HG02798 (cell line): Measurements from ENCODE around the gene BICRA.
"Not testable (repeated sequence)": the region's sequence is repeated elsewhere in the genome, so short reads cannot be mapped to it uniquely, and the experiment has no call there.

ENCODE experiments used
- ATAC-seq: cut with Tn5 transposase; IDR thresholded peaks from one replicate; pipeline ENCODE4 v1.9.1; 2021; ENCODE audit warnings: mild to moderate bottlenecking; ENCODE audit not compliant: unreplicated experiment, poor library complexity

The BICRA gene

GRCh38 chr19:47658431-47659348, 49.8 kb downstream of the BICRA start:
- no peak for ATAC-seq

DNA sequence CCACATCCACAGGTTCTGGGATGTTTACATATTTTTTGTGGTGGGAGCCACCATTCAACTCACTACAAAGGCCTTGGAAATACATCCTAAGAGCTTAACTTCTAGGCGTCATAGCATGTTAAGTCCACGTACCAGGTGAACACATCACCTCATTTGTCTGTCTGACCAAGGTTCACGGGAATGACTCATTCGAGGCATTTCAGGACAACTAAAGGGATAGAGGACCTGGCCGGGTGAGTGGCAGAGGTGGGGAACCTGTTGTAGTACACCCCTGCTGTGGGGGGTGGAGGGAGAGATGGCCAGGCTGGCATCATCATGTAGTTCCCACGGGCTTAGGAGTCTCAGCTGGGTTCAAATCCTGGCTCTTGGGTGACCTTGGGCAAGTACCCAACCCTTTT, 51.5 kb downstream of the BICRA start:
- ATAC-seq = no peak

DNA sequence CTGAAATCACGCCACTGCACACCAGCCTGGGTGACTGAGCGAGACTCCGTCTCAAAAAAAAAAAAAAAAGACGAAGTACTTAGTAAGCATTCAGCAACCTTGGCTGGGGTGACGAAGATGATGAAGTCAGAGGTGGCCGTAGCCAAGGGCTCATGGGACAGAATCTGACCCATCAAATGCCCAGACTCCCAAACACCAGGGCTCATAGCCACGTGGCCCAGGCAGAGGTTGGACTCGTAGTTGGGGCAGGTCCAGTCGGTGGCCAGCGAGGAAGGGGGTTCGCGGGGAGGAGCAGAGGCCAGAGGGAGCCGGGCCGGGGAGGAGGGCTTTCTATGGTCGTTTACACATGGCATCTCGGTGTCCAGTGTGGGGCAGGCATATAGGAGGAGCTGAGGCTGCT, 52.2 kb downstream of the BICRA start:
- ATAC-seq = no peak

DNA sequence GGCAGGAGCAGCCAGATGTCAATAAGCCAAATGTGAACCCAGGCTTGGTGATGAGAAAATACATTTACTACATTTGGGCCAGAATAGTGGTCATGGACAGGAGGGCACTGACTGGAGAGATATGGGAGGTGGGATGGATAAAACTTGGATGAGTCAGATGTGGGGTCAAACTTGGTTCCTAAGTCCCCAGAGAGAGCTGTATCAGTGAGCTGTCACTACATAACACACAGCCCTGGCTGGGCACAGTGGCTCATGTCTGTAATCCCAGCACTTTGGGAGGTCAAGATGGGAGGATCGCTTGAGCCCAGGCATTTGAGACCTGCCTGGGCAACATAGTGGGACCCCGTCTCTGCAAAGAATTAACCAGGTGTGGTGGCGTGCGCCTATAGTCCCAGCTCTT, 52.7 kb downstream of the BICRA start:
- ATAC-seq = no peak

- no peak for ATAC-seq
Observed at GRCh38 chr19:47663435-47663910, 54.5 kb downstream of the BICRA start.

DNA sequence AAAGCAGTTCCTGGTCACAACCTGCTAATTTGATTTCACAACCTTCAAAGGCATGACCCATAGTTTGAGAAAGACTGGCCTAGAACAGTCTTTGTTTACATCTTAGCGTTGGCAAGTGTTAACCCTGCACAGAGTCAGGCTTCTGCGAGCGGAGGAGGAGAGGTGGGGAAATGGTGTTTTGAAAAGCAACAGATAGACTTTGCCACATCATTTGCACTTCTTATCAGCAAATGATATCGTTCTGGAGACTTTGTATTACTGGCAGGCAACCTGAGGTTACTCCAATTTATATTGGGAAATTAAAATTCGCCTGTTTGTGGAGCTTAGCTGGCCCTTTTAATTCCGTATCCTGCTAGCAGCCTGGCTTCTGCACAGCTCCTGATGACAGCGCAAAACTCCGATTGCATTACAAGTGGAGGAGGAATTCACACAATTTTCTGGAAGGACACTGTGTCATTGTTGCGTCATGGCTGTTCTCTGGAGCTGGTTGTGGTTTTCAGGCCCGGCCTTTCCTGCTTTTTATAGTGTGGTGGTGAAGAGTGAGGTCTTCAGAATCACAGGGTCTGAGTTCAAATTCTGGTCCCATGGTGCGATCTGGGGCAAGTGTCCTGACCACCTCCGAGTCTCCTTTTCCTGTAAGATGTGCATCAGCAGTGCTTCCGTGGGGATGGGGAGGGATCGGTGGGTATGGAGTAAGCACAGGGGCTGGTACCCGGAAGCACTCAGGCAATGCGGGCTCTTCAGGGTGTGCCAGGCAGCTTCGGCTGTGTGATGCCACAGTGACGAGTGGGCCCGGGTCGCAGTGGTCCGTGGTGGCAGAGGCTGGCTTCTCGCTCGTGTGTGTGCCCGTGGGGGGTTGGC, 55.2 kb downstream of the BICRA start:
- no peak for ATAC-seq

DNA sequence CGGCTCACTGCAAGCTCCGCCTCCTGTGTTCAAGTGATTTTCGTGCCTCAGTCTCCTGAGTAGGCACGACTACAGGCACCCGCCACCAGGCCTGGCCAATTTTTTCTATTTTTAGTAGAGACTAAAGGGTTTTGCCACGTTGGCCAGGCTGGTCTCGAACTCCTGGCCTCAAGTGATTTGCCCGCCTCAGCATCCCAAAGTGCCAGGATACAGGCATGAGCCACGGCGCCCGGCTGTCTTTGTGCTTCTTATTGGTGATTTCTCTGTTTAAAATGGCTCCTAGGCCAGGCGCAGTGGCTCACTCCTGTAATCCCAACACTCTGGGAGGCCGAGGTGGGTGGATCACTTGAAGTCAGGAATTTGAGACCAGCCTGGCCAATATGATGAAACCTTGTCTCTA, 59.6 kb downstream of the BICRA start:
- not testable (repeated sequence) for ATAC-seq

- no peak for ATAC-seq
Observed at GRCh38 chr19:47670736-47671135, 61.8 kb downstream of the BICRA start.

DNA sequence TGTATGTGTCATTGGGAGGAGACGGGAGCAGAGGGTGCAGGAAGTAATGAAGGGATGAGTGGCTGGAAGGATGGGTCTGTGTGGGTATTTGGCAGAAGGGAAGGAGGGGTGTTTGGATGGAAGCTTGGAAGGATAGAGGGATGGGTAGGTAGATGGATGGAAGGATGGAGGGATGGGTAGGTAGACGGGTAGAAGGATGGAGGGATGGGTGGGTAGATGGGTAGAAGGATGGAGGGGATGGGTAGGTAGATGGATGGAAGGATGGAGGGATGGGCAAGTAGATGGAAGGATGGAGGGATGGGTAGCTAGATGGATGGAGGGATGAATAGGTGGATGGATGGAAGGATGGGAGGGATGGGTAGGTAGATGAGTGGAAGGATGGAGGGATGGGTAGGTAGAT, 62.6 kb downstream of the BICRA start:
- no peak for ATAC-seq

GRCh38 chr19:47673426-47673825, 64.5 kb downstream of the BICRA start:
- ATAC-seq = no peak

DNA sequence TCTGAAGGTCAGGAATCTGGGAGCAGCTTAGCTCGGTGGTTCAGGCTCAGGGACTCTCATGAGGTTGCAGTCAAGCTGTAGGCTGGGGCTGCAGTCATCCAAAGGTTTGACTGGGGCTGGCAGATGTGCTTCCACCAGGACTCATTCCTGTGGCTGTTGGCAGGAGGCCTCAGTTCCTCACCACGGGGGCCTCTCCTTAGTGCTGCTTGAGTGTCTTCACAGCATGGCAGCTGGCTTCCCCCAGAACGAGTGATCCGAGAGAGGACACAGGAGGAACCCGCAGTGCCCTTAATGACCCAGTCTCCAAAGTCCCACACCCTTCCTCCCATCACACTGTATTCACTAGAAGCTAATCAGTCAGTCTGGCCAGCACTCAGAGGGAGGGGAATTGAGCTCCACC, 65.6 kb downstream of the BICRA start:
- no peak for ATAC-seq

- ATAC-seq = no peak
Observed at GRCh38 chr19:47675271-47675670, 66.3 kb downstream of the BICRA start.

DNA sequence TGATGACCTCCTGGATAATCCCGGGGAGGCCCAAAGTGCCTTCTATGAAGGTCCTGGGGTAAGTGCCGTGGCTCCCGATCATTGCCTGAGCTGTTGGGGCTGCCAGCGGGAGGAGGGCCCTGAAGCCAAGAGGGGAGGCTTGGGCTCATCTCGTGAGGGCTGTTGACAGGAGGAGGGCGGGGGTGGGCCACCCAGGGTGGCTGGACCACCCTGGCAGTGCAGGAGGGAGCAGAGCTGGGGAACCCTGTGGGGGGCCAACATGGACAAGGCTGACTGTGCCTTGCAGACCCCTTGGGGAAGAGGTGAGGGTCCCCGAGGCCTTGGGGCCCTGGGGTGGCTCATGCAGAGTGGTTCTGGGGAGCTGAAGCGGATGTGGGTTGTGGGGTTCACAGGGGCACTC, 66.9 kb downstream of the BICRA start:
- no peak for ATAC-seq

GRCh38 chr19:47676811-47677210, 67.9 kb downstream of the BICRA start:
- ATAC-seq = no peak

- ATAC-seq = no peak
Observed at GRCh38 chr19:47679251-47679900, 70.4 kb downstream of the BICRA start.

DNA sequence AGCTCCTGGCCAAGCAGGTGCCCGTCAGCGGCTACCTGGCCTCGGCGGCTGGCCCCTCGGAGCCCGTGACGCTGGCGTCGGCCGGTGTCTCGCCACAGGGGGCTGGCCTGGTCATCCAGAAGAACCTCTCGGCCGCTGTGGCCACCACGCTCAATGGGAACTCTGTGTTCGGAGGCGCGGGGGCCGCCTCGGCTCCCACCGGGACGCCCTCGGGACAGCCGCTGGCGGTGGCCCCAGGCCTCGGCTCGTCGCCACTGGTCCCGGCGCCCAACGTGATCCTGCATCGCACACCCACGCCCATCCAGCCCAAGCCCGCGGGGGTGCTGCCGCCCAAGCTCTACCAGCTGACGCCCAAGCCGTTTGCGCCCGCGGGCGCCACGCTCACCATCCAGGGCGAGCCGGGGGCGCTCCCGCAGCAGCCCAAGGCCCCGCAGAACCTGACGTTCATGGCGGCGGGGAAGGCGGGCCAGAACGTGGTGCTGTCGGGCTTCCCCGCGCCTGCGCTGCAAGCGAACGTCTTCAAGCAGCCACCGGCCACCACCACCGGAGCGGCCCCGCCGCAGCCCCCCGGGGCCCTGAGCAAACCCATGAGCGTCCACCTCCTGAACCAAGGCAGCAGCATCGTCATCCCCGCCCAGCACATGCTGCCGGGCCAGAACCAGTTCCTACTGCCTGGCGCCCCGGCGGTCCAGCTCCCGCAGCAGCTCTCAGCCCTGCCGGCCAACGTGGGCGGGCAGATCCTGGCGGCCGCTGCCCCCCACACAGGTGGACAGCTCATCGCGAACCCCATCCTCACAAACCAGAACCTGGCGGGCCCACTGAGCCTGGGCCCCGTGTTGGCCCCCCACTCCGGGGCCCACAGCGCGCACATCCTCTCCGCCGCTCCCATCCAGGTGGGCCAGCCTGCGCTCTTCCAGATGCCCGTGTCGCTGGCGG, 71.3 kb downstream of the BICRA start:
- ATAC-seq = no peak

DNA sequence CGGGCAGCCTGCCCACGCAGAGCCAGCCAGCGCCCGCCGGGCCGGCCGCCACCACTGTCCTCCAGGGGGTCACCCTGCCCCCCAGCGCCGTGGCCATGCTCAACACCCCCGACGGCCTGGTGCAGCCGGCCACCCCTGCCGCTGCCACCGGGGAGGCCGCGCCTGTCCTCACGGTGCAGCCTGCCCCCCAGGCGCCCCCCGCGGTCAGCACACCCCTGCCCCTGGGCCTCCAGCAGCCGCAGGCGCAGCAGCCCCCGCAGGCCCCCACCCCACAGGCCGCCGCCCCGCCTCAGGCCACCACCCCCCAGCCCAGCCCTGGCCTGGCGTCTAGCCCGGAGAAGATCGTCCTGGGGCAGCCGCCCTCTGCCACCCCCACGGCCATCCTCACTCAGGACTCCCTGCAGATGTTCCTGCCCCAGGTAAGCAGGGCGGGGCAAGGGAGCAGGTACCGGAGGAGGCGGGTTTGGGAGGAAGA, 72.0 kb downstream of the BICRA start:
- no peak for ATAC-seq

DNA sequence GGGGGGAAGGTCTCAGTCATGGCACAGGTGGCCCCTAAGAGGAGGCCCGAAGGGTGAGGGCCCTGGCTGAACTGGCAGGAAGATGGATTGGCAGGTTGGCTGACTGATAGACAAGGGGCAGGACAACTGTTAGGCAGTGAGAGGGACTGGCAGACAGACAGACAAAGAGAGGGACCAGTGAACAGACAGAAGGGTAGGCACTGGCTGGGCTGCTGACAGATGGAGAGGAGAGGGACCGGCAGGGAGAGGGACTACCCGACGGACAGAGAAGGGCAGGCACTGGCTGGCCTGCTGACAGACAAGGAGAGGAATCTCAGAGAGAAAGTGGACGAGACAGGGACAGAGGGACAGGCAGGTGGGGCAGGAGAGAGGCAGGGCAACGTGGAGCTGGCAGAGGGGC, 72.5 kb downstream of the BICRA start:
- no peak for ATAC-seq

DNA sequence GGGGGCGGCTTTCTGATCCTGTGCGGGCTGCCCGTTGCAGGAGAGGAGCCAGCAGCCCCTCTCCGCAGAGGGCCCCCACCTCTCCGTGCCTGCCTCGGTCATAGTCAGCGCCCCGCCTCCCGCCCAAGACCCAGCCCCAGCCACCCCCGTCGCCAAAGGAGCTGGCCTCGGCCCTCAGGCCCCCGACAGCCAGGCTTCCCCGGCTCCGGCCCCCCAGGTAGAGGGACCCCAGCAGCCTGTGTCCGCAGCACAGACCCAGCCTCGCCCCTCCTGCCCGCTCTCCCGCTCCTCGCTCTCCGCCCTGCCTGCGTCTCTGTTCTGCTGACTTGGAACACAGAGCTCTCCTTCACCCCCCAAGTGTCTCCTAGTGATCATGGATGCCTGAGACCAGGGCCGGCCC, 73.0 kb downstream of the BICRA start:
- no peak for ATAC-seq

- no peak for ATAC-seq
Observed at GRCh38 chr19:47682939-47683338, 74.0 kb downstream of the BICRA start.
